IMR-90 (cell line): Measurements from ENCODE around the gene SPAAR. TPM values are rescaled to one million over a fixed set of nuclear protein-coding genes. Genes with fewer than 3 reads are reported as not detected.

Experiments
- ATAC-seq: fragments of 200-7000 bp; cut with Tn5 transposase; 2 replicates; pipeline ENCODE4 v1.9.1; 2020; ENCODE audit warnings: low read depth, mild to moderate bottlenecking, moderate library complexity
- BruUV-seq: library from RNA; stranded (reverse); fragments of 400-500 nt; replicated peaks from 2 replicates; lab custom pipeline; 2021; lab: Mats Ljungman, UMichigan
- CTCF ChIA-PET: fragments of 300-600 bp; formaldehyde crosslinking; extraction: SDS; loops from one replicate; lab custom pipeline; 2021; ENCODE audit warnings: antibody characterized with exemption; lab: Yijun Ruan, JAX
- POLR2A ChIA-PET: fragments of 300-600 bp; sonication (Branson Sonifier 250); formaldehyde crosslinking; loops from one replicate; lab custom pipeline; 2022; ENCODE audit warnings: antibody characterized with exemption; ENCODE audit not compliant: unreplicated experiment; lab: Charles Lee
- DNase-seq: peaks from one replicate; pipeline ENCODE4 v3.0.0; 2013
- H2AFZ ChIP-seq: replicated peaks from 2 replicates; pipeline ENCODE3; 2013; ENCODE audit warnings: low read length, mild to moderate bottlenecking; ENCODE audit not compliant: poor library complexity
- H2AK5ac ChIP-seq: 2 replicates; pipeline ENCODE4 v1.6.1; 2013; ENCODE audit warnings: low read depth, low read length, inconsistent platforms
- H2AK9ac ChIP-seq: replicated peaks from 2 replicates; pipeline ENCODE3; 2013; ENCODE audit warnings: mild to moderate bottlenecking, low read depth, low read length, moderate library complexity; ENCODE audit not compliant: poor library complexity
- H2BK120ac ChIP-seq: 2 replicates; pipeline ENCODE4 v1.6.1; 2013; ENCODE audit warnings: low read depth, low read length, inconsistent platforms
- H2BK15ac ChIP-seq: 3 replicates; pipeline ENCODE4 v1.6.1; 2013; ENCODE audit warnings: low read depth, low read length, inconsistent platforms
- H2BK20ac ChIP-seq: 2 replicates; pipeline ENCODE4 v1.6.1; 2013; ENCODE audit warnings: low read depth, mild to moderate bottlenecking, inconsistent platforms, low read length, moderate library complexity
- H2BK5ac ChIP-seq: 2 replicates; pipeline ENCODE4 v1.6.1; 2013; ENCODE audit warnings: mild to moderate bottlenecking, low read depth, low read length, inconsistent platforms; ENCODE audit not compliant: poor library complexity, severe bottlenecking
- H3K14ac ChIP-seq: replicated peaks from 2 replicates; pipeline ENCODE4 v1.6.1; 2013; ENCODE audit warnings: low read depth, low read length, inconsistent platforms
- H3K18ac ChIP-seq: 2 replicates; pipeline ENCODE4 v1.6.1; 2013; ENCODE audit warnings: low read depth, low read length, control low read depth
- H3K23ac ChIP-seq: 2 replicates; pipeline ENCODE4 v1.6.1; 2013; ENCODE audit warnings: low read depth, low read length, inconsistent platforms
- H3K27ac ChIP-seq: 2 replicates; pipeline ENCODE4 v1.5.1; 2013; ENCODE audit warnings: mild to moderate bottlenecking, control low read depth, low read length; ENCODE audit not compliant: insufficient read depth
- H3K27me3 ChIP-seq: 2 replicates; pipeline ENCODE4 v1.6.1; 2013; ENCODE audit warnings: low read length; ENCODE audit not compliant: control insufficient read depth, insufficient read depth
- H3K36me3 ChIP-seq: 2 replicates; pipeline ENCODE4 v1.6.1; 2013; ENCODE audit warnings: low read length, mixed read lengths; ENCODE audit not compliant: control insufficient read depth, insufficient read depth
- H3K4ac ChIP-seq: 2 replicates; pipeline ENCODE4 v1.6.1; 2013; ENCODE audit warnings: low read depth, low read length, inconsistent platforms
- H3K4me1 ChIP-seq: 2 replicates; pipeline ENCODE4 v1.6.1; 2013; ENCODE audit warnings: low read length, mixed read lengths; ENCODE audit not compliant: control insufficient read depth, insufficient read depth
- H3K4me2 ChIP-seq: 2 replicates; pipeline ENCODE4 v1.6.1; 2013; ENCODE audit warnings: low read depth, mild to moderate bottlenecking, control low read depth, low read length, moderate library complexity
- H3K4me3 ChIP-seq: 2 replicates; pipeline ENCODE4 v1.5.1; 2013; ENCODE audit warnings: low read depth, mild to moderate bottlenecking, control low read depth, low read length, moderate library complexity; ENCODE audit not compliant: insufficient read depth
- H3K56ac ChIP-seq: 2 replicates; pipeline ENCODE4 v1.6.1; 2013; ENCODE audit warnings: low read length, inconsistent platforms; ENCODE audit not compliant: insufficient read depth; ENCODE audit errors: extremely low read depth
- H3K79me1 ChIP-seq, 2 experiments: 2 replicates each; pipeline ENCODE4 v1.6.1; 2013; ENCODE audit warnings: low read length in 2 of 2, inconsistent platforms in 1 of 2, low read depth in 1 of 2
- H3K9ac ChIP-seq: 2 replicates; pipeline ENCODE4 v1.6.1; 2013; ENCODE audit warnings: low read depth, low read length, control low read depth
- H3K9me1 ChIP-seq: 2 replicates; pipeline ENCODE4 v1.6.1; 2013; ENCODE audit warnings: low read length, inconsistent platforms; ENCODE audit not compliant: insufficient read depth
- H3K9me3 ChIP-seq: 2 replicates; pipeline ENCODE4 v1.6.1; 2013; ENCODE audit warnings: low read length; ENCODE audit not compliant: control insufficient read depth, insufficient read depth
- H4K20me1 ChIP-seq: 2 replicates; pipeline ENCODE4 v1.6.1; 2013; ENCODE audit warnings: low read length, inconsistent platforms; ENCODE audit not compliant: insufficient read depth
- H4K5ac ChIP-seq: 2 replicates; pipeline ENCODE4 v1.6.1; 2013; ENCODE audit warnings: mild to moderate bottlenecking, low read depth, low read length, control low read depth
- H4K8ac ChIP-seq, 2 experiments: 2 replicates each; pipeline ENCODE4 v1.6.1; 2013; ENCODE audit warnings: low read depth in 2 of 2, low read length in 2 of 2, control low read depth in 1 of 2, inconsistent platforms in 1 of 2
- H4K91ac ChIP-seq: 2 replicates; pipeline ENCODE4 v1.6.1; 2013; ENCODE audit warnings: low read depth, low read length, inconsistent platforms; ENCODE audit not compliant: insufficient read depth
- BHLHE40 ChIP-seq: fragments of 150-350 bp; IDR thresholded peaks from 2 replicates; pipeline ENCODE4 v1.6.1; 2016; ENCODE audit warnings: mild to moderate bottlenecking, low read depth, low read length
- CEBPB ChIP-seq: IDR thresholded peaks from 2 replicates; pipeline ENCODE4 v1.6.1; 2012; ENCODE audit warnings: low read depth, low read length, improper control_type of control experiment
- CHD1 ChIP-seq: IDR thresholded peaks from 2 replicates; pipeline ENCODE4 v1.6.1; 2012; ENCODE audit warnings: low read depth, low read length, improper control_type of control experiment
- FOS ChIP-seq: fragments of 150-350 bp; IDR thresholded peaks from 2 replicates; pipeline ENCODE4 v1.6.1; 2016; ENCODE audit warnings: low read depth, low read length
- MAFK ChIP-seq: IDR thresholded peaks from 2 replicates; pipeline ENCODE4 v1.6.1; 2012; ENCODE audit warnings: low read depth, low read length, improper control_type of control experiment
- MXI1 ChIP-seq: IDR thresholded peaks from 2 replicates; pipeline ENCODE4 v1.6.1; 2012; ENCODE audit warnings: low read depth, mild to moderate bottlenecking, low read length, moderate library complexity, borderline replicate concordance
- POLR2A ChIP-seq: IDR thresholded peaks from 2 replicates; pipeline ENCODE4 v1.6.1; 2012; ENCODE audit warnings: mild to moderate bottlenecking, low read depth, low read length
- RCOR1 ChIP-seq: IDR thresholded peaks from 2 replicates; pipeline ENCODE4 v1.6.1; 2012; ENCODE audit warnings: mild to moderate bottlenecking, low read length, improper control_type of control experiment; ENCODE audit not compliant: insufficient replicate concordance
- RFX5 ChIP-seq: IDR thresholded peaks from 2 replicates; pipeline ENCODE4 v1.8.0; 2012; ENCODE audit warnings: low read depth, mild to moderate bottlenecking, low read length, moderate library complexity
- SMC3 ChIP-seq: fragments of 150-350 bp; IDR thresholded peaks from 2 replicates; pipeline ENCODE4 v1.6.1; 2016; ENCODE audit warnings: low read depth, mild to moderate bottlenecking, antibody characterized with exemption, low read length, moderate library complexity
- WGBS, 2 experiments: methylation state at CpG; one replicate each; pipeline versions ENCODE4 v1.1.5 to v1.1.7; 2013; ENCODE audit warnings: missing lambda C conversion rate in 2 of 2; ENCODE audit not compliant: insufficient read length in 1 of 2; ENCODE audit errors: extremely low coverage in 2 of 2; 5-methylcytosine and 5-hydroxymethylcytosine counted together
- dilution Hi-C: fragments of 300-500 bp; cut with HindIII; formaldehyde crosslinking; loops from one replicate; pipeline ENCODE4 v1.14.3; 2018; ENCODE audit warnings: low sequenced_read_pairs; ENCODE audit not compliant: unreplicated experiment
- in situ Hi-C: fragments of 300-500 bp; cut with MboI; formaldehyde crosslinking; loops from 3 replicates; pipeline ENCODE4 v1.14.3; 2019; ENCODE audit warnings: low sequenced_read_pairs, inconsistent platforms, mixed read lengths
- intact Hi-C: fragments of 100-400 bp; cut with micrococcal nuclease; formaldehyde crosslinking; loops from 2 replicates; pipeline ENCODE4 v1.10.0; 2022
- polyA plus RNA-seq, 3 experiments: library from polyadenylated mRNA; depleted of rRNA; stranded (reverse); fragments of >200 nt; gene quantifications; 2 replicates each; pipeline ENCODE4 v1.2.3, GENCODE V29; 2012; ENCODE audit warnings: low replicate concordance in 1 of 3
- total RNA-seq: library from RNA; depleted of rRNA; stranded (reverse); fragments of >200 nt; gene quantifications from 2 replicates; pipeline ENCODE4 v1.2.3, GENCODE V29; 2012
- TF ChIP-seq, protein P1 (sequence below): fragments of 150-350 bp; IDR thresholded peaks from 2 replicates; pipeline ENCODE4 v1.6.1; 2017; ENCODE audit warnings: mild to moderate bottlenecking, antibody characterized with exemption, low read length, low read depth

Gene SPAAR
- total and polyA plus RNA-seq, 2 of the 4 experiments (the other 2 are of a cell fraction), result 0.18 to 0.32 TPM

- peaks cover 2% of the 10 kb centered on the region; the same call in 1 of the 2 replicates for H3K4me1 ChIP-seq
- peaks cover 0 to under 1% of the 10 kb centered on the region in 2 experiments; a peak in 1 of 4 replicates for H3K79me1 ChIP-seq
- no peak for ATAC-seq
- no peak overlapping the region for H3K27ac ChIP-seq
- DNase-seq, result no peak
- intact Hi-C loops (no loop called here), dilution Hi-C loops (no loop called here), in situ Hi-C loops (no loop called here)
- peak overlapping the region; percentile 3; the same call in 1 of the 2 replicates for H4K91ac ChIP-seq
- peak overlapping the region; percentile 19 for H2BK5ac ChIP-seq
- peak overlapping the region; percentile 36 for H2AK5ac ChIP-seq
- H4K20me1 ChIP-seq, result no peaks in the 10 kb centered on the region
- ChIA-PET CTCF (no interaction called here), POLR2A (no interaction called here)
- H2BK20ac ChIP-seq, result 0 out of 2 replicates have a peak overlapping the region, but pooled peaks have one; percentile 14
- H3K9me3 ChIP-seq, result no peaks in the 10 kb centered on the region
- H3K36me3 ChIP-seq, result no peaks in the 10 kb centered on the region
- no TSS peak for BruUV-seq
- H3K9me1 ChIP-seq, result peaks cover 3% of the 10 kb centered on the region; the same call in 1 of the 2 replicates
- H3K56ac ChIP-seq, result no peak overlapping the region
- no peaks in the 10 kb centered on the region for H3K27me3 ChIP-seq
- 86% methylated on average over 5 of the region's 16 CpGs; no CpG with 5 or more reads in 1 of the 2 experiments for WGBS, 2 experiments
- H2AK9ac ChIP-seq, result peak overlapping the region; percentile 53
- no peak overlapping the region for H3K23ac ChIP-seq
- no peak overlapping the region; the same call in 2 of the 3 replicates for H2BK15ac ChIP-seq
- no peak for TF ChIP-seq RFX5
- no peak for TF ChIP-seq BHLHE40
- TF ChIP-seq CEBPB, result no peak
- no peak for TF ChIP-seq FOS
- TF ChIP-seq, protein P1, sequence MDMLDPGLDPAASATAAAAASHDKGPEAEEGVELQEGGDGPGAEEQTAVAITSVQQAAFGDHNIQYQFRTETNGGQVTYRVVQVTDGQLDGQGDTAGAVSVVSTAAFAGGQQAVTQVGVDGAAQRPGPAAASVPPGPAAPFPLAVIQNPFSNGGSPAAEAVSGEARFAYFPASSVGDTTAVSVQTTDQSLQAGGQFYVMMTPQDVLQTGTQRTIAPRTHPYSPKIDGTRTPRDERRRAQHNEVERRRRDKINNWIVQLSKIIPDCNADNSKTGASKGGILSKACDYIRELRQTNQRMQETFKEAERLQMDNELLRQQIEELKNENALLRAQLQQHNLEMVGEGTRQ, result no peak
- no peak for TF ChIP-seq MAFK
- TF ChIP-seq SMC3, result no peak
- TF ChIP-seq RCOR1, result no peak
- no peak for TF ChIP-seq CHD1
- no peak for TF ChIP-seq MXI1
- TF ChIP-seq POLR2A, result no peak
- no peak overlapping the region for H4K8ac ChIP-seq
- H3K4me2 ChIP-seq, result no peak overlapping the region
- no peak overlapping the region; the same call in 1 of the 2 replicates for H2BK120ac ChIP-seq
- no peak overlapping the region for H3K9ac ChIP-seq
- H3K18ac ChIP-seq, result no peak overlapping the region
- H3K14ac ChIP-seq, result no peak overlapping the region
- peak overlapping the region; percentile 39 for H2AFZ ChIP-seq
- no peak overlapping the region for H4K5ac ChIP-seq
- no peak overlapping the region for H3K4me3 ChIP-seq
- no peak overlapping the region for H3K4ac ChIP-seq
Measured at GRCh38 chr9:35915681-35916294, 6.5 kb downstream of the SPAAR start.
